CD14-positive monocyte (primary cell): ENCODE measurements around the gene PRAME. TPM values are rescaled to one million over a fixed set of nuclear protein-coding genes. Genes with fewer than 3 reads are reported as not detected.

Experiments used
- DNase-seq, 3 donors: peaks; one replicate each; pipeline ENCODE4 v3.0.0-alpha.2; 2011 to 2022
- H2AFZ ChIP-seq: 2 replicates; pipeline ENCODE4 v1.6.0; 2012; ENCODE audit warnings: mild to moderate bottlenecking, low read depth, low read length, inconsistent platforms; ENCODE audit not compliant: insufficient read depth, poor library complexity, severe bottlenecking
- H3K27ac ChIP-seq, 2 donors: 1 replicate in 1 of 2; 2 replicates in 1 of 2; pipeline ENCODE4 v1.5.1; 2012 to 2013; ENCODE audit warnings: low read length in 2 of 2, control low read depth in 1 of 2, inconsistent platforms in 1 of 2, low read depth in 1 of 2, mild to moderate bottlenecking in 1 of 2
- H3K27me3 ChIP-seq, 2 donors: one replicate each; pipeline versions ENCODE4 v1.6.0 to v1.6.1; 2011 to 2013; ENCODE audit warnings: low read length in 2 of 2; ENCODE audit not compliant: control insufficient read depth in 2 of 2, insufficient read depth in 2 of 2
- H3K36me3 ChIP-seq, 2 donors: replicated peaks in 1 of 2; 1 replicate in 1 of 2; 2 replicates in 1 of 2; pipeline versions ENCODE4 v1.5.1 to v1.6.1; 2012 to 2013; ENCODE audit warnings: low read length in 2 of 2, control low read depth in 1 of 2, inconsistent platforms in 1 of 2, mild to moderate bottlenecking in 1 of 2; ENCODE audit not compliant: insufficient read depth in 2 of 2, control insufficient read depth in 1 of 2
- H3K4me1 ChIP-seq, 2 donors: 1 replicate in 1 of 2; 2 replicates in 1 of 2; pipeline versions ENCODE4 v1.5.1 to v1.6.1; 2012 to 2013; ENCODE audit warnings: low read length in 2 of 2, control low read depth in 1 of 2, inconsistent platforms in 1 of 2, mild to moderate bottlenecking in 1 of 2, moderate library complexity in 1 of 2; ENCODE audit not compliant: insufficient read depth in 2 of 2, control insufficient read depth in 1 of 2
- H3K4me2 ChIP-seq: replicated peaks from 2 replicates; pipeline ENCODE3; 2012; ENCODE audit warnings: low read length, moderate library complexity, mild to moderate bottlenecking; ENCODE audit not compliant: poor library complexity, severe bottlenecking; ENCODE audit errors: extremely low read depth
- H3K4me3 ChIP-seq, 3 experiments: fragments of 200-600 bp in 1 of 3; sonication (generic) in 1 of 3; replicated peaks in 1 of 3; 1 replicate in 2 of 3; 2 replicates in 1 of 3; pipeline ENCODE4 v1.5.1; 2011 to 2013; ENCODE audit warnings: low read length in 3 of 3, mild to moderate bottlenecking in 3 of 3, control low read depth in 2 of 3, low read depth in 2 of 3, inconsistent platforms in 1 of 3, moderate library complexity in 1 of 3
- H3K79me2 ChIP-seq: 2 replicates; pipeline ENCODE4 v1.6.0; 2012; ENCODE audit warnings: mild to moderate bottlenecking, control low read depth, inconsistent platforms, low read length, moderate library complexity; ENCODE audit not compliant: insufficient read depth
- H3K9ac ChIP-seq: 2 replicates; pipeline ENCODE4 v1.6.0; 2017; ENCODE audit warnings: low read length, mild to moderate bottlenecking; ENCODE audit not compliant: insufficient read depth, poor library complexity, severe bottlenecking
- H3K9me3 ChIP-seq, 2 donors: replicated peaks in 1 of 2; 1 replicate in 1 of 2; 2 replicates in 1 of 2; pipeline versions ENCODE4 v1.5.1 to v1.6.1; 2012 to 2013; ENCODE audit warnings: low read length in 2 of 2, control low read depth in 1 of 2; ENCODE audit not compliant: control insufficient read depth in 1 of 2, insufficient read depth in 1 of 2
- H4K20me1 ChIP-seq: 2 replicates; pipeline ENCODE4 v1.6.0; 2012; ENCODE audit warnings: mild to moderate bottlenecking, low read length, control low read depth, moderate library complexity; ENCODE audit not compliant: insufficient read depth
- H3K27ac Mint-ChIP-seq, 7 donors: one replicate each; pipeline ENCODE4 v1.8.0; 2020; ENCODE audit warnings: mild to moderate bottlenecking in 7 of 7, mixed read lengths in 7 of 7, moderate library complexity in 6 of 7, inconsistent platforms in 2 of 7
- H3K27me3 Mint-ChIP-seq, 3 donors: one replicate each; pipeline ENCODE4 v1.8.0; 2021 to 2022; ENCODE audit warnings: low read depth in 3 of 3, mild to moderate bottlenecking in 3 of 3, mixed read lengths in 3 of 3, moderate library complexity in 3 of 3, inconsistent platforms in 1 of 3
- H3K36me3 Mint-ChIP-seq, 2 donors: one replicate each; pipeline ENCODE4 v1.8.0; 2020; ENCODE audit warnings: mixed read lengths in 2 of 2, inconsistent platforms in 1 of 2, mild to moderate bottlenecking in 1 of 2
- H3K4me1 Mint-ChIP-seq: one replicate; pipeline ENCODE4 v1.8.0; 2020; ENCODE audit warnings: mild to moderate bottlenecking, mixed read lengths
- H3K4me3 Mint-ChIP-seq, 2 donors: one replicate each; pipeline ENCODE4 v1.8.0; 2020; ENCODE audit warnings: mild to moderate bottlenecking in 2 of 2, mixed read lengths in 2 of 2, moderate library complexity in 1 of 2
- H3K9me3 Mint-ChIP-seq, 7 donors: one replicate each; pipeline ENCODE4 v1.8.0; 2020 to 2022; ENCODE audit warnings: mixed read lengths in 7 of 7, mild to moderate bottlenecking in 6 of 7, moderate library complexity in 6 of 7, inconsistent platforms in 2 of 7
- WGBS: methylation state at CpG from one replicate; pipeline ENCODE4 v1.1.5; 2013; ENCODE audit warnings: missing lambda C conversion rate; ENCODE audit not compliant: insufficient coverage; 5-methylcytosine and 5-hydroxymethylcytosine counted together
- intact Hi-C, 2 donors: fragments of 100-400 bp; cut with micrococcal nuclease; formaldehyde crosslinking; loops; one replicate each; pipeline versions ENCODE4 v1.15.0 to v1.15.1; 2023
- polyA plus RNA-seq, 3 donors: library from polyadenylated mRNA; depleted of rRNA in 1 of 3; unstranded in 2 of 3; stranded (reverse) in 1 of 3; fragments of 300-500 nt in 2 of 3; fragments of >200 nt in 1 of 3; fragmentation: Illumina TruSeq in 2 of 3; gene quantifications; 1 replicate in 2 of 3; 2 replicates in 1 of 3; pipeline ENCODE4 v1.2.3, GENCODE V29; 2012 to 2021
- TF ChIP-seq, protein P1 (sequence below): fragments of 200-600 bp; IDR thresholded peaks from one replicate; pipeline ENCODE4 v1.8.0; 2022; ENCODE audit warnings: antibody characterized with exemption, mild to moderate bottlenecking

PRAME gene
- polyA plus RNA-seq, 3 donors = not detected

DNA sequence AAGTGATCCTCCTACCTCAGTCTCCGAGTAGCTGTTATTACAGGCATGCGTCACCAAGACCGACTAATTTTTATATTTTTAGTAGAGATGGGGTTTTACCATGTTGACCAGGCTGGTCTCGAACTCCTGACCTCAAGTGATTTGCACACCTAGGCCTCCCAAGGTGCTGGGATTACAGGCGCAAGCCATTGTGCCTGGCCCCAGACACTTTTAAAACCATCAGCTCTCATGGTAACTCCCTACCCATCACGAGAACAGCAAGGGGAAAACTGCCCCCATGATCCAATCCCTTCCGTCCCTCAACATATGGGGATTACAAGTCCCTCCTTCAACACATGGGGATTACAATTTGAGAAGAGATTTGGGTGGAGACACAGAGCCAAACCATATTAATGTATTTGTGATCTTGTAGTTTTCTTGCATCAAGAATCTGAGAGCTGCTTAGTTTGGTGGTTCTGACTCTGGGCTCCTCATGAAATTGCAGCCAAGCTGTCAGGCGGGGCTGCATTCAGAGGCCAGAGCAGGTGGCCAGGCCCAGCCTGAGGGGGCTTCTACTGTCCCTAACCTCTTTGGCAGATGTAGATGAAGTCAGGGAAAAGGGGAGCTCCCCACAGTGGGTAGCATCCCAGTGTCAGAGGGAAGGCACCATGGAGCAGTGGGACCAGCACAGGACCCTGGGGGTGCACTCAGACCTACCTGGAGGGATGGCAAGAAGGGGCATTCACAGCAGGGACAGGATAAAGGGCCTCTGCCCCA lies 31.2 kb upstream of the PRAME start:
- Mint-ChIP-seq H3K9me3 (no peaks in the 10 kb centered on the region), H3K4me3 (no peak overlapping the region), H3K4me1 (peaks cover 2% of the 10 kb centered on the region), H3K27me3 (peaks cover 4 to 16% (median 7%) of the 10 kb centered on the region in 3 donors), H3K36me3 (no peaks in the 10 kb centered on the region), H3K27ac (no peak overlapping the region)
- TF ChIP-seq, protein P1, sequence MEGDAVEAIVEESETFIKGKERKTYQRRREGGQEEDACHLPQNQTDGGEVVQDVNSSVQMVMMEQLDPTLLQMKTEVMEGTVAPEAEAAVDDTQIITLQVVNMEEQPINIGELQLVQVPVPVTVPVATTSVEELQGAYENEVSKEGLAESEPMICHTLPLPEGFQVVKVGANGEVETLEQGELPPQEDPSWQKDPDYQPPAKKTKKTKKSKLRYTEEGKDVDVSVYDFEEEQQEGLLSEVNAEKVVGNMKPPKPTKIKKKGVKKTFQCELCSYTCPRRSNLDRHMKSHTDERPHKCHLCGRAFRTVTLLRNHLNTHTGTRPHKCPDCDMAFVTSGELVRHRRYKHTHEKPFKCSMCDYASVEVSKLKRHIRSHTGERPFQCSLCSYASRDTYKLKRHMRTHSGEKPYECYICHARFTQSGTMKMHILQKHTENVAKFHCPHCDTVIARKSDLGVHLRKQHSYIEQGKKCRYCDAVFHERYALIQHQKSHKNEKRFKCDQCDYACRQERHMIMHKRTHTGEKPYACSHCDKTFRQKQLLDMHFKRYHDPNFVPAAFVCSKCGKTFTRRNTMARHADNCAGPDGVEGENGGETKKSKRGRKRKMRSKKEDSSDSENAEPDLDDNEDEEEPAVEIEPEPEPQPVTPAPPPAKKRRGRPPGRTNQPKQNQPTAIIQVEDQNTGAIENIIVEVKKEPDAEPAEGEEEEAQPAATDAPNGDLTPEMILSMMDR = no peak
- intact Hi-C loops = no loop called here
- DNase-seq = no peak
- no peak overlapping the region for H3K4me3 ChIP-seq
- no peaks in the 10 kb centered on the region for H3K79me2 ChIP-seq
- no peaks in the 10 kb centered on the region for H3K9me3 ChIP-seq
- no peaks in the 10 kb centered on the region for H3K4me1 ChIP-seq
- no peak overlapping the region for H3K27ac ChIP-seq
- no peaks in the 10 kb centered on the region for H3K36me3 ChIP-seq
- H2AFZ ChIP-seq = no peak overlapping the region
- no peak overlapping the region for H3K9ac ChIP-seq
- no peaks in the 10 kb centered on the region for H4K20me1 ChIP-seq
- no peak overlapping the region for H3K4me2 ChIP-seq
- H3K27me3 ChIP-seq = no peaks in the 10 kb centered on the region
- 96% methylated on average over 3 of the region's 8 CpGs for WGBS

DNA sequence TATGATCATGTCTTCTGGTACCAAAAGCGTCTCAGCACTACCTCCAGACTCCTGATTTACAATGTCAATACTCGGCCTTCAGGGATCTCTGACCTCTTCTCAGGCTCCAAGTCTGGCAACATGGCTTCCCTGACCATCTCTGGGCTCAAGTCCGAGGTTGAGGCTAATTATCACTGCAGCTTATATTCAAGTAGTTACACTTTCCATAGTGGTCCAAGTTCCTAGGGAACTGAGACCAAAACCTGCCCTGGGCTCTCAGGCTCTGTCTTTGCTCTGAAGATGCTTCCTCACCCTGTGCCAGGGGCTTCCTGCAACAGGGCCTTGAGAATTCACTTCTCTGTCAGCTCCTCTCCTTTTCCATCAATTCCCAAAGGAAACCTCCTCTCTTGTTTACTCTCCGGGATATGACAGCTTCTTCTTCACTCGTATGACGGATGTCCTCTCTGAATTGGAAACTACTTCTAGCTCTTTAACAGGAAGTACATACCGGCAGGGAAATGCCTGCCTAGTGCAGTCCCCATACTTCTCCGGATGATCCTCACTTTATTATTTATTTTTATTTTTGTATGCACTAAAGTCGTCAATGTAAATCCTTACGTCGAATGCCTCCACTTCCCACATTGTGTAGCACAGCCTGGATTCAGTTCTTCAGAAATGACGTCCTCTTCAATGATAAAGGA lies 29.6 kb upstream of the PRAME start:
- no peak overlapping the region for H3K4me3 Mint-ChIP-seq
- no peaks in the 10 kb centered on the region for H3K4me1 ChIP-seq
- no peaks in the 10 kb centered on the region for H3K36me3 Mint-ChIP-seq
- peaks cover 6 to 16% (median 7%) of the 10 kb centered on the region in 3 donors for H3K27me3 Mint-ChIP-seq
- no peak overlapping the region for H2AFZ ChIP-seq
- no peaks in the 10 kb centered on the region for H3K79me2 ChIP-seq
- H3K4me3 ChIP-seq = no peak overlapping the region
- H3K27me3 ChIP-seq = no peaks in the 10 kb centered on the region
- H3K27ac ChIP-seq = no peak overlapping the region
- no peaks in the 10 kb centered on the region for H4K20me1 ChIP-seq
- no peak overlapping the region for H3K4me2 ChIP-seq
- no peak overlapping the region for H3K27ac Mint-ChIP-seq
- no peaks in the 10 kb centered on the region for H3K9me3 Mint-ChIP-seq
- intact Hi-C loops = loop anchor here in 1 of 2 donors (5.0 to 10.0 kb wide), 2 partner anchors 124 to 369 kb away; no protein-coding TSS in a partner anchor
- 58% methylated on average over 6 of the region's 12 CpGs for WGBS
- no peaks in the 10 kb centered on the region for H3K9me3 ChIP-seq
- DNase-seq = no peak
- no peaks in the 10 kb centered on the region for H3K4me1 Mint-ChIP-seq
- no peak overlapping the region for H3K9ac ChIP-seq
- TF ChIP-seq, protein P1 = no peak
- H3K36me3 ChIP-seq = no peaks in the 10 kb centered on the region
